ENCODE results near the gene KCNIP4. TPM values are rescaled to one million over a fixed set of nuclear protein-coding genes. Genes with fewer than 3 reads are reported as not detected.

Gene KCNIP4
- total RNA-seq, 1 donor: not detected

GRCh38 chr4:20860878-20861277, 1087.7 kb downstream of the KCNIP4 start:
- H3K4me1 ChIP-seq (ENCODE audit: insufficient read depth, low read length): no peaks in the 10 kb centered on the region
- H3K4me3 ChIP-seq (ENCODE audit: insufficient read depth, low read length): no peak overlapping the region
- no peak overlapping the region for H2AFZ ChIP-seq (ENCODE audit: low read length)
- H3K27me3 ChIP-seq (ENCODE audit: insufficient read depth, low read length): no peaks in the 10 kb centered on the region
- H3K36me3 ChIP-seq (ENCODE audit: insufficient read depth, low read length): no peaks in the 10 kb centered on the region
- no peaks in the 10 kb centered on the region for H3K9me3 ChIP-seq (ENCODE audit: low read depth, low read length)
- no peak for DNase-seq (ENCODE audit: insufficient read length, low spot score, missing footprints)
- H3K27ac ChIP-seq (ENCODE audit: low read depth, low read length): no peak overlapping the region
- no peaks in the 10 kb centered on the region for H3K79me2 ChIP-seq (ENCODE audit: insufficient read depth, low read length)
- no peak for TF ChIP-seq CTCF (IDR thresholded peaks at IDR 0.05; ENCODE audit: extremely low read depth, low read depth, low read length)
- H4K20me1 ChIP-seq (ENCODE audit: insufficient read depth, low read length): no peaks in the 10 kb centered on the region
- no peak overlapping the region for H3K4me2 ChIP-seq (ENCODE audit: insufficient read depth, low read length)

GRCh38 chr4:20859097-20859781, 1089.3 kb downstream of the KCNIP4 start:
- Histone ChIP-seq H3K9me3 (ENCODE audit: low read depth, low read length) (no peaks in the 10 kb centered on the region), H3K4me3 (ENCODE audit: insufficient read depth, low read length) (no peak overlapping the region), H3K79me2 (ENCODE audit: insufficient read depth, low read length) (no peaks in the 10 kb centered on the region), H3K4me2 (ENCODE audit: insufficient read depth, low read length) (no peak overlapping the region), H3K36me3 (ENCODE audit: insufficient read depth, low read length) (no peaks in the 10 kb centered on the region), H3K27ac (ENCODE audit: low read depth, low read length) (no peak overlapping the region), H3K27me3 (ENCODE audit: insufficient read depth, low read length) (no peaks in the 10 kb centered on the region), H3K4me1 (ENCODE audit: insufficient read depth, low read length) (no peaks in the 10 kb centered on the region), H4K20me1 (ENCODE audit: insufficient read depth, low read length) (no peaks in the 10 kb centered on the region), H2AFZ (ENCODE audit: low read length) (no peak overlapping the region)
- DNase-seq (ENCODE audit: insufficient read length, low spot score, missing footprints): no peak
- no peak for TF ChIP-seq CTCF (IDR thresholded peaks at IDR 0.05; ENCODE audit: extremely low read depth, low read depth, low read length)

- H2AFZ ChIP-seq (ENCODE audit: low read length): no peak overlapping the region
- H3K9me3 ChIP-seq (ENCODE audit: low read depth, low read length): no peaks in the 10 kb centered on the region
- no peaks in the 10 kb centered on the region for H3K27me3 ChIP-seq (ENCODE audit: insufficient read depth, low read length)
- no peaks in the 10 kb centered on the region for H4K20me1 ChIP-seq (ENCODE audit: insufficient read depth, low read length)
- H3K4me1 ChIP-seq (ENCODE audit: insufficient read depth, low read length): no peaks in the 10 kb centered on the region
- DNase-seq (ENCODE audit: insufficient read length, low spot score, missing footprints): no peak
- no peak overlapping the region for H3K27ac ChIP-seq (ENCODE audit: low read depth, low read length)
- no peak overlapping the region for H3K4me2 ChIP-seq (ENCODE audit: insufficient read depth, low read length)
- H3K4me3 ChIP-seq (ENCODE audit: insufficient read depth, low read length): no peak overlapping the region
- TF ChIP-seq CTCF (IDR thresholded peaks at IDR 0.05; ENCODE audit: extremely low read depth, low read depth, low read length): no peak
- no peaks in the 10 kb centered on the region for H3K79me2 ChIP-seq (ENCODE audit: insufficient read depth, low read length)
- H3K36me3 ChIP-seq (ENCODE audit: insufficient read depth, low read length): no peaks in the 10 kb centered on the region
These were observed 1091.5 kb downstream of the KCNIP4 start for GRCh38 chr4:20857081-20857480.

GRCh38 chr4:20847124-20847747, 1101.3 kb downstream of the KCNIP4 start:
- Histone ChIP-seq H3K27ac (ENCODE audit: low read depth, low read length) (no peak overlapping the region), H3K79me2 (ENCODE audit: insufficient read depth, low read length) (no peaks in the 10 kb centered on the region), H2AFZ (ENCODE audit: low read length) (no peak overlapping the region), H3K36me3 (ENCODE audit: insufficient read depth, low read length) (no peaks in the 10 kb centered on the region), H3K4me2 (ENCODE audit: insufficient read depth, low read length) (no peak overlapping the region), H3K4me1 (ENCODE audit: insufficient read depth, low read length) (no peaks in the 10 kb centered on the region), H4K20me1 (ENCODE audit: insufficient read depth, low read length) (no peaks in the 10 kb centered on the region), H3K9me3 (ENCODE audit: low read depth, low read length) (no peaks in the 10 kb centered on the region), H3K27me3 (ENCODE audit: insufficient read depth, low read length) (no peaks in the 10 kb centered on the region), H3K4me3 (ENCODE audit: insufficient read depth, low read length) (no peak overlapping the region)
- no peak for TF ChIP-seq CTCF (IDR thresholded peaks at IDR 0.05; ENCODE audit: extremely low read depth, low read depth, low read length)
- no peak for DNase-seq (ENCODE audit: insufficient read length, low spot score, missing footprints)
